Small intestine (tissue), 7 donors: ENCODE measurements around the gene SPOP. TPM values are rescaled to one million over a fixed set of nuclear protein-coding genes. Genes with fewer than 3 reads are reported as not detected.
A peak's percentile ranks its signal among the peaks of the same experiment; 100 is the strongest.

Experiments used
- DNase-seq, 2 donors: peaks; one replicate each; pipeline versions ENCODE4 v3.0.0 to v3.0.0-alpha.2; 2013
- FAIRE-seq: peaks from 2 replicates; lab custom pipeline; 2012; peaks lifted over from hg19 to GRCh38; lab: Jason Lieb, UNC
- H3K27ac ChIP-seq, 3 donors: one replicate each; pipeline ENCODE4 v1.5.1; 2013; ENCODE audit warnings: low read length in 2 of 3, mild to moderate bottlenecking in 2 of 3, control low read depth in 1 of 3, inconsistent platforms in 1 of 3, low read depth in 1 of 3, moderate library complexity in 1 of 3
- H3K27me3 ChIP-seq, 3 donors: one replicate each; pipeline ENCODE4 v1.6.1; 2013; ENCODE audit warnings: low read length in 3 of 3, inconsistent platforms in 1 of 3; ENCODE audit not compliant: control insufficient read depth in 3 of 3, insufficient read depth in 3 of 3
- H3K36me3 ChIP-seq, 3 donors: one replicate each; pipeline ENCODE4 v1.6.1; 2013; ENCODE audit warnings: low read length in 3 of 3, inconsistent platforms in 1 of 3, low read depth in 1 of 3, mild to moderate bottlenecking in 1 of 3, moderate library complexity in 1 of 3; ENCODE audit not compliant: control insufficient read depth in 3 of 3, insufficient read depth in 2 of 3
- H3K4me1 ChIP-seq, 3 donors: one replicate each; pipeline ENCODE4 v1.6.1; 2013; ENCODE audit warnings: low read length in 2 of 3, inconsistent platforms in 1 of 3, low read depth in 1 of 3, mild to moderate bottlenecking in 1 of 3, moderate library complexity in 1 of 3; ENCODE audit not compliant: control insufficient read depth in 3 of 3, insufficient read depth in 2 of 3
- H3K4me3 ChIP-seq, 3 donors: one replicate each; pipeline ENCODE4 v1.5.1; 2013; ENCODE audit warnings: low read length in 3 of 3, control low read depth in 1 of 3, inconsistent platforms in 1 of 3, low read depth in 1 of 3, mild to moderate bottlenecking in 1 of 3, moderate library complexity in 1 of 3
- H3K9me3 ChIP-seq, 2 donors: one replicate each; pipeline ENCODE4 v1.6.1; 2013; ENCODE audit warnings: low read depth in 1 of 2, low read length in 1 of 2; ENCODE audit not compliant: control insufficient read depth in 2 of 2, insufficient read depth in 1 of 2
- WGBS, 3 donors: extraction: QIAGEN DNeasy Blood & Tissue Kit; methylation state at CpG; one replicate each; pipeline ENCODE4 v1.1.7; 2013; 5-methylcytosine and 5-hydroxymethylcytosine counted together
- polyA plus RNA-seq, 4 donors: library from polyadenylated mRNA; stranded (reverse) in 3 of 4; unstranded in 1 of 4; fragments of 200-250 nt in 3 of 4; fragments of 120-200 nt in 1 of 4; gene quantifications; one replicate each; pipeline versions ENCODE4 v1.2.1 to v1.2.3, GENCODE V29; 2013
- donor health status: healthy with polysubstance abuse.
- donor health status: control.
- donor health status: control.
- donor health status: Bipolar disorder and iron deficiency.
- donor health status: healthy.

SPOP gene
- polyA plus RNA-seq, 4 donors = 35.7 to 51.2 (median 39.0) TPM

DNA sequence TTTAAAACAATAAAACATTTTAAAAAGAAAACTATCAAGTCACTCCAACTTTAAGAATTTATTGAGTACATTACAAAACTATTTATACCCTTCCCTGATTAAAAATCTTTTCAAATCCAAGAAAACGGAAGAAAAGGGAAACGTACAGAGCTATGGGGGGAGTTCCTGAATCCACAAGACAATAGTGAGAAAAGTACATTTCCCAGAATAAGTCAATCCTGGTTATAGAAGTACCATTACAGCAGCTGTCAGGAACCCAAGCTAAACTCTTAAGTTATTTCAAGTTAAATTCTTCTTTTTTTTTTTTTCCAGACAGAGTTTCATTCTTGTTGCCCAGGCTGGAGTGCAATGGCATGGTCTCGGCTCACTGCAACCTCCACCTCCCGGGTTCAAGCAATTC, 45.7 kb downstream of the SPOP start:
- H3K4me1 ChIP-seq = peaks cover 0 to 7% (median 3%) of the 10 kb centered on the region in 3 donors
- DNase-seq = no peak
- FAIRE-seq = no peak
- no peaks in the 10 kb centered on the region for H3K27me3 ChIP-seq
- 80 to 95% (median 94%) methylated on average over 4 of the region's 4 CpGs for WGBS, 3 donors
- no peaks in the 10 kb centered on the region for H3K9me3 ChIP-seq
- H3K27ac ChIP-seq = no peak overlapping the region
- no peak overlapping the region for H3K4me3 ChIP-seq
- H3K36me3 ChIP-seq = no peaks in the 10 kb centered on the region

DNA sequence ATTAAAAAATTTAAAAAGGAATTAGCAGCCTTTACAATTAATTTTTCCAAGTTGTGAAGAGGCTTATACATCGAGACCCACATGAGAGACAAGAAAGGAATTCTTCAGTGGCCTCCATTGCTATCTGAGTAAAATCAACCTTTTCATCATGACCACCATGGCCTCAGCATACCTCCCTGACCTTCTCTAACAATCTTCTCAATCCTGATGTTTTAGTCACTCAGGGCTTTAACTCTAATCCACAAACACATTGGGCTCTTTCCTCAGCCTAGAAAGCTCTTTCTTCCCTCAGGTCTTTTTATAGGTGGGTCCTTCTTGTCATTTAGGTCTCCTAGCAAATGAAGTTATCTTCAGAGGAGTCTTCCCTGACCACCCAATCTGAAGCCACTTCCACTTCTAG, 46.4 kb downstream of the SPOP start:
- FAIRE-seq = no peak
- no peak for DNase-seq
- H3K9me3 ChIP-seq = no peaks in the 10 kb centered on the region
- no peaks in the 10 kb centered on the region for H3K27me3 ChIP-seq
- H3K4me3 ChIP-seq = no peak overlapping the region
- H3K27ac ChIP-seq = no peak overlapping the region
- H3K4me1 ChIP-seq = peaks cover 0 to 7% (median 3%) of the 10 kb centered on the region in 3 donors
- H3K36me3 ChIP-seq = peaks cover 0 to under 1% (median 0%) of the 10 kb centered on the region in 3 donors
- 97 to 100% (median 100%) methylated on average over 1 of the region's 1 CpG for WGBS, 3 donors

DNA sequence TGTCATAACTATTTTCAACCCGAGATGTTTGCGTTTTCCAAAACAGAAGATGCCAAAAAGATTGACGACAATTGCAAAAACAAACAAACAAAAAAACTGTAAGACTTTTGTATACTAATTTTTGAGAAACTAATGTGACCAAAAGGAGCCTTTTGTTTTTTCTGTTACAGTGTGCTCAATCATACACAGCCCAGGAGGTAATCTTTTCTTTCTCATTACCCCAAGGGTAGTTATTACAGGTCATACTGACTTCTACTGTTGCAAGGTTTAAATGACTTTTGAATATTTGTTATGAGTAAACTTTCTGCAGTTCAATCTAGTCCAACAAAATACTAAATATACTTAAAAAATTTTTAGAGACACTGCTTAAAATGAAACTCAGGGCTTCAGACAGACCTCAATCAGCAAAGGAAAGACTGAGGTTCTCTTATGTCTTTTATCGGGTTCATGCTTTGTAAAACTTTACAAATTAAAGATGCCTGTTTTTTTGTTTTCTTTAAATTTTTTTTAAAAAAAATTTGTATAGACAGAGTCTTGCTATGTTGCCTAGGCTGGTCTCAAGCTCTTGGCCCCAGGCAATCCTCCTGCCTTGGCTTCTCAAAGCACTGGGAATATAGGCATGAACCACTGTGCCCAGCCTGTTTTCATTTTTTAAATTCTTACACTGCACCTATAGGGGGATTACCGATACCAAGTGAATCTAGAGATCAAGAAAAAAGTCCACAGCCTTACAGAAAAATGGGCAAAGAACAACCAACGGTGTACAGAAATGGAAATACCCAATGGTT, 47.6 kb downstream of the SPOP start:
- H3K9me3 ChIP-seq = no peaks in the 10 kb centered on the region
- H3K27me3 ChIP-seq = no peaks in the 10 kb centered on the region
- no peak for FAIRE-seq
- no peak overlapping the region for H3K4me3 ChIP-seq
- H3K4me1 ChIP-seq = peaks cover 0 to 7% (median 3%) of the 10 kb centered on the region in 3 donors
- WGBS, 3 donors = 76 to 95% (median 87%) methylated on average over 6 of the region's 6 CpGs
- no peak for DNase-seq
- H3K27ac ChIP-seq = no peak overlapping the region
- H3K36me3 ChIP-seq = peaks cover 0 to 3% (median 0%) of the 10 kb centered on the region in 3 donors

DNA sequence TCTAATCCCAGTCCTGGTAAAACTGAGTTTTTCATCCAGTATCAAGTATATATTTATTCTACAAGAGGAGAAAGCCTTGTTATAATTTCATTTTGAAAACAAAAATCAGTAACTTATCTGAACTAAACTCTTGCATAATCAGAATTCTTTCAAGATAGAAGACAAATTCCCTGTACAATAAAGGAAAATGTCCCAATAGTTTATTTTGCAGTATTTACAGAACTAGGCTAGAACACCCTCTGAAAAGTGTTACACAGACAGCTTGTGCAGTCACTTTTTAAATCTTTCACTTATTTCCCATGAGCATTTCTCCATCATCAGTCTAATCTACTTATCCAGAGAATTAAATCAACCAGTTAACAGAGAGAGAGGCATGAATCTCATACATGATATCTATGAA, 48.5 kb downstream of the SPOP start:
- H3K36me3 ChIP-seq = peaks cover 0 to 7% (median 0%) of the 10 kb centered on the region in 3 donors
- DNase-seq (no peak), FAIRE-seq (no peak)
- no peaks in the 10 kb centered on the region for H3K27me3 ChIP-seq
- H3K4me3 ChIP-seq = no peak overlapping the region
- no peak overlapping the region for H3K27ac ChIP-seq
- peaks cover 0 to 7% (median 3%) of the 10 kb centered on the region in 3 donors for H3K4me1 ChIP-seq
- H3K9me3 ChIP-seq = no peaks in the 10 kb centered on the region

DNA sequence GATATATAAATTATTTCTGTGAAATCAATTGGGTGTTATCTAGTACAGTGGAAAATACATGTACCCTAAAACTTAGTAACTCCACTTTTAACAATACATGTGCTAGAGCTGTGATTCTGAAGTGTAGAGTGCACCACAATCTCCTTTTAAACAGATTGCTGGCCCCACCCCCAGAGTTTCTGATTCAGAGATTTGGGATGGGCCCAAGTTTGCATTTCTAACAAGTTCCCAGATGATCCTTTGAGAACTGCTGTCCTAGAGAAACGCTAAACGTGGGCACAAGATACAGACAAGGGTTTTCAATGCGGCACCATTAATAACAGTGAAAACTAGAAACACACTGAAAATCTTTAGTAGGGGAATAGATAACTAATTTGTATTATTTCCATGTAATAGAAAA, 53.0 kb downstream of the SPOP start:
- peaks cover 3 to 14% (median 11%) of the 10 kb centered on the region in 3 donors for H3K36me3 ChIP-seq
- no peaks in the 10 kb centered on the region for H3K4me1 ChIP-seq
- no peaks in the 10 kb centered on the region for H3K9me3 ChIP-seq
- H3K27ac ChIP-seq = no peak overlapping the region
- H3K4me3 ChIP-seq = no peak overlapping the region
- no peaks in the 10 kb centered on the region for H3K27me3 ChIP-seq
- WGBS, 3 donors = 75 to 91% (median 88%) methylated on average over 3 of the region's 3 CpGs
- FAIRE-seq (no peak), DNase-seq (no peak)

DNA sequence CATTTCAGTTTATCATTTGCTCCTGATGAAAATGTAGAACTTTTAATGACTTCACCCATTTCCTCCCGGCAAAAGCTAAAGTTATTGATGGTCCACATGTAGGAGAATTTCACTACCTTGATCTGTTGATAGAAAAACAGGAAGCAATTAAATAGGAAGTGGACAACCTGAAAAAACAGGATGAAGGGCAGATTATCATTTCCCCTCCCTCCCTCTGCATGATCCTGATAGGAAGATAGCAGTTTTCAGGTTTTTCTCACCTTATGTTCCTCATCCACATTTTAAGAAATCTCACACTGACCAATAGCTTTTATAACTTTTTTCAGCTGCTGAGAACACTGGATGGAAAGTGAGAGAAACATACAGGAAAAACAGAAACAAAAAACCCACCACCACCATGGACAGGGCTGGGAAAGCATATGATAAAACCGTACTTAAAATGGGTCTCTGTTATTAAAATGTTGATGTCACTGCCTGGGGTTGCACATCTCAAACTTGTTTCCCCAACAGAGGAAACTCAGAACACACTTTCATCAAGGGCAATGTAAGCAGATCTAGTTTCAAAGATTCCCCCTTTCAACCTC, 55.9 kb downstream of the SPOP start:
- FAIRE-seq (no peak), DNase-seq (no peak)
- Histone ChIP-seq H3K4me3 (no peak overlapping the region), H3K27ac (no peak overlapping the region), H3K27me3 (no peaks in the 10 kb centered on the region), H3K36me3 (peaks cover 6 to 20% (median 20%) of the 10 kb centered on the region in 3 donors), H3K4me1 (peaks cover 0 to 6% (median 0%) of the 10 kb centered on the region in 3 donors), H3K9me3 (no peaks in the 10 kb centered on the region)
- 68 to 87% (median 82%) methylated on average over 2 of the region's 2 CpGs for WGBS, 3 donors

DNA sequence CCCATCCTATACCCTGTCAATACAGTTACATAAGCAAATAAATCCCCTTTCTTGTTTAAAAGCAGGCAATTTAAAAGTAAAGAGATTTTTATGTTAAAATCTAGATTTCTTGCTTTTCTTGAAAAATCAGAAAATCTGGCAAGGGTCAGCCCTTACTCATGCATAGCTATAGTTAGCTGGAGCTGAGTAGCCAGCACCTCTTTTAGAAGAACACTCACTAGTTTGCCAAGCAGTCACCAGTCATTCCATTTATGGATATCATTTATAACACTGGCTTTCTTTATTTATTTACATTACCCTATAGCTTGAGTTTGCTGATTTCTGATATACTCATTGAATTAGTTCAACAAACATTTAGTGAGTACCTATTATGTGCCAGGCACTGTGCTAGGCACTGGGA, 56.5 kb downstream of the SPOP start:
- no peak for DNase-seq
- Histone ChIP-seq H3K4me1 (peaks cover 0 to 6% (median 3%) of the 10 kb centered on the region in 3 donors), H3K4me3 (no peak overlapping the region), H3K27me3 (no peaks in the 10 kb centered on the region), H3K27ac (no peak overlapping the region), H3K36me3 (peaks cover 6 to 25% (median 23%) of the 10 kb centered on the region in 3 donors), H3K9me3 (no peaks in the 10 kb centered on the region)
- no peak for FAIRE-seq

DNA sequence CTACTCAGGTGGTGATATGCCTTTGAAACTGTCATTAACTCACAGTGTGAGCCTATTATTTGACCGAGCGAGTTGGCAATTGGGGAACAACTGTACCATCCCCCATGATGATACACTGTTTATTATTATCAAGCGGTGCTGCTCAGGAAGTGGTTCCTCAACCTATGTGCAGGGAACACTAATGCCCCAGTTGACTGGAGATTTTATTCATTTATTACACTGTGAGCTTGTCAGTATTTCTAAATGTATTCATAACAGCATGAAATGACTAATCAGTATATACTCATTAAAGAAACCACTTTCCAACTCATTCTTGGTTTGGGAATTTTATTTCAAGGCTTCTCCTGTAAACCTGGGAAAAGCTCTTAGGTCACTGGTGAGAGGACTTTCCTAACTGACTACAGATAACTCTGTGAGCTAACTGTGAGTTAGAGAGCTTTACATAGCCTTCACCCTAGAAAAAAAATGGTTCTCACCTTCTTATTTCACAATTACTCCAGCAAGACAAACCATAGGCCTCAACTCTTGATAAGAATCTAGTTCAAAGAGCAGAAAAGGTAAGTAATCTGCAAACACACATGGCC, 59.8 kb downstream of the SPOP start:
- H3K36me3 ChIP-seq = peaks cover 6 to 26% (median 23%) of the 10 kb centered on the region in 3 donors
- peak overlapping the region in 1 of 3 donors; percentile 15 for H3K27ac ChIP-seq
- 79 to 93% (median 81%) methylated on average over 3 of the region's 3 CpGs for WGBS, 3 donors
- H3K4me3 ChIP-seq = no peak overlapping the region
- FAIRE-seq = no peak
- no peaks in the 10 kb centered on the region for H3K9me3 ChIP-seq
- H3K27me3 ChIP-seq = no peaks in the 10 kb centered on the region
- H3K4me1 ChIP-seq = peaks cover 0 to 6% (median 3%) of the 10 kb centered on the region in 3 donors
- DNase-seq = peak in 1 of 2 donors; percentile 58
